GM19328 (cell line): ENCODE results near the gene TSEN34.
"Not testable (repeated sequence)": the region's sequence is repeated elsewhere in the genome, so short reads cannot be mapped to it uniquely, and the experiment has no call there.

Source experiments
- ATAC-seq: cut with Tn5 transposase; IDR thresholded peaks from one replicate; pipeline ENCODE4 v1.9.1; 2021; ENCODE audit warnings: mild to moderate bottlenecking, moderate library complexity; ENCODE audit not compliant: unreplicated experiment

TSEN34 gene

DNA sequence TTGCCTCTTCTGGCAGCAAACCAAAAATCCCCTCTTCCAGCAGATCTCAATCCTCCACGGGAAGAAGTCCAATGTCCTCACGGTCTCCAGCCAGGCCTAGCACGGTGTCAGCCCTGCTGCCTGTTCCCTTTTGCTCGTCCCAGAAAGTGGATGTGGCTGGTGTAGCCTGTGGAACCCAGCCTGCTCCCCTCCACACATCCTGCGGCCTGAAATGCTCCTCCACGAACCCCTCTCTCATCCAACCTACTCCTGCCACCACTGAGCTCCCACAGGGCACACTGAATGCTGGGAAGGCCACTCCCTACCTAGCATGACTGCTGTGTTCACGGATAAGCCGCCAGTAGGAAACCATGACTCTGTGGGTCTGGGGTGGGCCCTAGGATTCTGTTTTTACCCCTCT lies 4.8 kb upstream of the TSEN34 start:
- ATAC-seq, result no peak

DNA sequence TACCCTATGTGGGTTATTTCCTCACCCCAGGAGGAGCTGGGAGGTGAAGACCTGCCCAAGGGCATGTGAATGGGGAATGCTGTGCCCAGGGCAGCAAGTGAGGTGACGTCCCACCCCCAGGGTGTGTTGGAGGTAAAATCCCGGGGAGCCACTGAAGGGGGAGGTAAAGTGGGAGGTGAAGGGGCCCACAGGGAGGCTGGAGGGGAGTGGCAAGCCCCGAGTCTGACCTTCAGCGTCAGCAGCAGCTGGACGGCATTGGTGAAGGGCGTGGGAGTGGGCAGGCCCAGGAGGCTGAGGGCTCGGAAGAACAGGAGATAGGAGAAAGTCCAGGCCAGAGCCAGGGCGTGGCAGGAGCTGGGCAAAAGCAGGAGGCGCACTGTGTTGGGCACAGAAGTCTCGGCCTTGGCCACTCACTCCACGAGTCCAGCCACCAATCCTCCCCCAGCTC lies 4.2 kb upstream of the TSEN34 start:
- no peak for ATAC-seq

DNA sequence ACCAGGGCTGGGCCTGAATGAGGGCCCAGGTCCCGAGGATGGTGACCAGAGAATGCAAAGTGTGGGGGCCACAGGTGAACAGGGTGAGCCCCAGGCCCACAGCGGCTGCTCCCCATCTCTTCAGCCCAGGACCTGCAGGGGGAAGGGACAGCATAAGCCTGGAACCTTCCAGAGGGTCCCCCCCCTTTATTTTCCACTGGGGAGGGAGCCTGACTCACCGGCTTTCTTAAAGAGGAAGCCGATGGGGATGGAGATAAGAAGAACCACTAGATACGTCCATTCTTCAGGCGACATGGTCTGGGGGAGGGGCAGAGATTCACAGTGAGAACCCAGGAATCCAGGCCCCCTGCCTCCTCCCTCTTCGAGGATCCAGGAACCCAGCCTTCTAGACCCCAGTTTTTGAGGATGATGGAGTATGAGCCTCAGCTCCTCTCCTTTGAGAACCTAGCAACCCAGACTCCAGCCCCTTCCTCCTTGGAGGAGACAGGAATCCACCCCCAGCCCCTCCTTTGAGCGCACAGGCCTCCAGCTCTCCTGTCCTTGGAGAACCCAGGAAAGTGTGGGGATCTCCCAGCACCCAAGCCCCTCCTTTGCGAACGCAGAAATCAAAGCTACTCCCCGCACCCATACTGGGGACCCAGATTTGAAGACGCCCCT lies 2.8 kb upstream of the TSEN34 start:
- no peak for ATAC-seq

DNA sequence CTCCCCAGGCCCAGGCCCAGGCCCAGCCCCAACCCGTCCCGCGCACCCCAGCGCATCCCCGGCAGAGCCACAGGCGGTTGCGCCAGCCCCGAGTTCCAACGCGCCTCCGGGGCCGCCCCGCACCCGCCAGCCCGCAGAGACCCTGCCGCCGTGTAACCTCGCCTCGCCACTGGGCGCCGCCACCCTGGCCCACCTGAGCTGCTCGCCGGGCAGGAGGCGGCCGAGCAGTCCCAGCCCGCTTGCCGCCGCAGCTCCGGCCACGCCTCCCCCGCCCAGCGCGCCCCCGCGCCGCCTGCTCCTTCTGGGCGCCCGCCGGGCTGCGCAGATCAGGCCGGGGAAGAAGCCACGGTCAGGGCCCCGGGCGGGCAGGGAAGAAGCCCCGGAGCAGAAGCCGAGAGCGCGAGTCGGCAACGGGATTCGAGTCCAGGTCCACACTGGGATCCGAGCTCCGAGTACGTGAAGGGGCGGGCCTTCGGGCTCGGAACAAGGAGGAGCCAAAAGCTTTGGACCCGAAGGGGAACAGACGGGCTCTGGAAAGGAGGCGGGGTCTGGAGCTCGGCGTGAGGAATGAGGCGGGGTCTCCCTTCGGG lies 1.9 kb upstream of the TSEN34 start, which contains the start of gene MBOAT7:
TSS of gene MBOAT7 (minus strand) at position 436 of the 590 bp plus-strand sequence. CDS start 1,072 bp downstream, outside the sequence.
- peak; percentile 15 for ATAC-seq

DNA sequence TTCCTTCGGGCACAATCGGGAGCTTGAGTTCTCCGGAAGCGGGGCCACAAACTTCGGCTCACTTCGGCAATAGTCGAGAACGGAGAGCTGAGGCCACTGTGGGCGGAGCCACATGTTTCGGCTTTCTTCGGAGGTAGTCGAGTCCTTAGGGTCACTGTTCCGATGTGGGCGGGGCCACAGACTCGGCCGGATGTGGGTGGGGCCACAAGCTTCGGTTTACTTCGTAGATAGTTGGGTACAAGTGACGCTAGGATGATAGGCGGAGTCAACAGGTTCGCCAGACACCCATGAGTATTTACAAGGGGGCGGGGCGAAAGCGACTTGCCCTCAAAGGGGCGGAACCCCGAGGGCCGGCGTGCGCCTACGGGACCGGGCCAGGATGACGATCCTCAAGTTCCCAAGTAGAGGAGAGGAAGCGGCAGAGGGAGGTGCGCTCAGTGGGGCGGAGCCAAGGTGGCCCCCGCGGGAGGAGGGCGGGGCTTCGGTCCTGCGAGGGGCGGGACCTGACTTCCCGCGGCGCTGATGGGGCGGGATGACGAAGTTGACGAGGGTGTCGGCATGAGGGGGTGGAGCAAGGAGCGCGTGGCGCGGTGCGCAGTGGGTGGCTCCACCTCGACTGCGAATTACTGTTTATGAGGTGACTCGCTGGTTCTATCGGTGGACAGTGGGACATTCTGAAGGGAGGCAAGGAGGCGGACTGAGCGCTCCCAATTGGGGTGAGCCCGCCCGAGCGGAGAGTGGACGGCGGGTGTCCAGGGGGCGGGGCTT lies 1.2 kb upstream of the TSEN34 start:
- ATAC-seq, result peak; percentile 45

DNA sequence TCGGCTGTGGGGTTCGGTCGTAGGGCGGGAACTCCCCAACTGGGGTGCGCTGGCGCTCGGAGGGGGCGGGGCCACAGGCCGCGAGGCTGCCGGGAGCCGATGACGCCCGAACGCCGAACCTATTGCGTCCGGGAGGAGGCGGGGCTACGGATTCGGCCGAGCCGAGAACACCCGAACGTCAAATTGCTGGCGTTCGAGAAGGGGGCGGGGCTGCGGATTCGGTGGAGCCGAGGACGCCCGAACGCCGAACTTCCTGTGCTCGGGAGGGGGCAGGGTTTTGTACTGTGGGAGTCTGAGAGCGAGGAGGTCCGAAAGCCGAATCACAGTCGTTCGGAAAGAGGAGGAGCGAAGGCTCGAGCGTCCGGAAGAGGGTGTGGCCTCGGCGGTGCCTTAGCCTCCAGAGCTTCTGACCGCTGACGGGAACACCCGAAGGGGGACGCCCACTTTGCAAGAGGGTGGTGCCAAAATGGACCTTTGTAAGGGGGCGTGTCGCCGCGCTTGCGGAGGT lies 551 bp upstream of the TSEN34 start:
- peak; percentile 44 for ATAC-seq

DNA sequence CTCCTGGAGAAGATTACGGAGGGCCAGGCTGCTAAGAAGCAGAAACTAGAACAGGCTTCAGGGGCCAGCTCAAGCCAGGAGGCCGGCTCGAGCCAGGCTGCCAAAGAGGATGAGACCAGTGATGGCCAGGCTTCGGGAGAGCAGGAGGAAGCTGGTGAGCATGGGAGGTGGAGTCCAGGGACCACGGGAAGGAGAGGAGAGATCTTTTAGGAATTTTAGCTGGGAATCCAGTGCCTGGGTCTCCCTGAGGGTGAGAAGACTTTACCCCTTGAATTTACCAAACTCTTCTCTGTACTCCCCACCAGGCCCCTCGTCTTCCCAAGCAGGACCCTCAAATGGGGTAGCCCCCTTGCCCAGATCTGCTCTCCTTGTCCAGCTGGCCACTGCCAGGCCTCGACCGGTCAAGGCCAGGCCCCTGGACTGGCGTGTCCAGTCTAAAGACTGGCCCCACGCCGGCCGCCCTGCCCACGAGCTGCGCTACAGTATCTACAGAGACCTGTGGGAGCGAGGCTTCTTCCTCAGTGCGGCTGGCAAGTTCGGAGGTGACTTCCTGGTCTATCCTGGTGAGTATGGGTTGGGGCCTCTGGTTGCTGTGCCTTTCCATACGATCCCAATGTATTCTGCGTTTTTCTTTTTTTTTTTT lies 824 bp downstream of the TSEN34 start:
- no peak for ATAC-seq

DNA sequence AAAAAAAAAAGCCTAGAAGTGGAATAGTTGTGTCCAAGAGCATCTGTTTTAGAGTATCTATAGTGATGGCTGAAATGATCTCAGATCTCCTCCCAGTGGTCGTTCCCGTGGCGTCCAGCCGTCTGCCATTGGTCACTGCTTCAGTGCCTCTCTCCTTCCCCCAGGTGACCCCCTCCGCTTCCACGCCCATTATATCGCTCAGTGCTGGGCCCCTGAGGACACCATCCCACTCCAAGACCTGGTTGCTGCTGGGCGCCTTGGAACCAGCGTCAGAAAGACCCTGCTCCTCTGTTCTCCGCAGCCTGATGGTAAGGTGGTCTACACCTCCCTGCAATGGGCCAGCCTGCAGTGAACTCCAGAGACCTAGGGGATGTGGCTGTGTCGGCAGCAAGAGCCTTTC lies 1.9 kb downstream of the TSEN34 start:
- ATAC-seq, result no peak

DNA sequence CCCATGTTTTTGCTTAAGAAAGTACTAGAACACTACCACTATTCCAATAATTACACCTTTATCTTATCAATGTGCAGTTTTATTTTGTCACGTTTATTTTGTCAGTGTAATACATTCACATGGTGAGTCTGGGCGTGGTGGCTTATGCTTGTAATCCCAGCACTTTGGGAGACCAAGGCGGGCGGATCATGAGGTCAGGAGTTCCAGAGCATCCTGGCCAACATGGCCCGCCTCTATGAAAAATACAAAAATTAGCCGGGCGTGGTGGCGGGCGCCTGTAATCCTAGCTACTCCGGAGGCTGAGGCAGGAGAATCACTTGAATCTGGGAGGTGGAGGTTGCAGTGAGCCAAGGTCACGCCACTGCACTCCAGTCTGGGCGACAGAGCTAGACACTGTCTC lies 3.4 kb downstream of the TSEN34 start:
- ATAC-seq, result not testable (repeated sequence)

DNA sequence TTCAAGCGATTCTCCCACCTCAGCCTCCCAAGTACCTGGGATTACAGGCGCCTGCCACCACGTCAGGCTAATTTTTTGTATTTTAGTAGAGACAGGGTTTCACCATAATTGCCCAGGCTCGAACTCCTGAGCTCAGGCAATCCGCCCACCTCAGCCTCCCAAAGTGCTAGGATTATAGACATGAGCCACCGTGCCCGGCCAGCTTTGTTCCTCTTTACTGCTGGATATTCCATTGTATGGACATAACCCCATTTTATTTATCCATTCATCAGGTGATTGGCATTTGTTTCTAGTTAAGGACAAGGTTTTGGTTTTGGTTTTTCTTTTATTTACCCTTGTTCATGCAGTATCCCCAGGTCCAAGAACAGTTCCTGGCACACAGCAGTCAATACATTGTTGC lies 5.4 kb downstream of the TSEN34 start:
- ATAC-seq, result no peak

DNA sequence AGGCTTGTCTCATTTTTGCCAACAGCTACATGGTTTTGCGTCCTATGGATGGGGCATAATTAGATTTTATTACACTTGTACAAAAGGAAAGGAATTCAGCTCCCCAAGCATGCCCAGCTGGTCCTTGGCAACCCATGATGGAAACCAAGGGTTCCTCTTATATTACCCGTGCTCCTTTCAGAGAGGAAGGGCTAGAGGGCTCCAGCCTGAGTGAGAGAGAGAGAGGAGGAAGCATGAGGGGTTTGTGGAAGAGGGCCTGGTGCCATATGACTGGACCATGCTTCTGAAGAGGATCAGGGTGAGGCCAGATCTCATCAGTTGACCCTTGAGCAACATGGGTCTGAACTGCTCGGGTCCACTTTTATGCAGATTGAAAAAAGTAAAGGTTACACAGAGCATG lies 6.0 kb downstream of the TSEN34 start:
- no peak for ATAC-seq

DNA sequence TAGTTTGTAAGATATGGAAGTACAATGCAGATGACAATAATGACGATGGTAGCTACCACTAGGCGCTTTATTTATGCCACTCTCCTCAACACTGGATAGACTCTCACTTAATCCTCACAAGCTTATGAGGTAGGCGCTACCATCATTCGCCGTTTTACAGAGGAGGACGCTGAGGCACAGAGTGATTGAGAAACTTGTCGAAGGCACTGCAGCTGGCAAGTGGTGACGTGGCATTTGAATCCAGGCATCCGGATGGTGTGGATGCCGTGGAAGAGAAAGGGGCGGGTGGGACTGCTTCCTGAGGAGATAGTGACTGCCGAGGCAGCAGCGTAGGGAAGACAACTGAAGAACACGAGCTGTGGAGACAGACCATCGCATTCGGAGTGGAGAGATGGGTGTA lies 8.3 kb downstream of the TSEN34 start:
- ATAC-seq, result no peak

DNA sequence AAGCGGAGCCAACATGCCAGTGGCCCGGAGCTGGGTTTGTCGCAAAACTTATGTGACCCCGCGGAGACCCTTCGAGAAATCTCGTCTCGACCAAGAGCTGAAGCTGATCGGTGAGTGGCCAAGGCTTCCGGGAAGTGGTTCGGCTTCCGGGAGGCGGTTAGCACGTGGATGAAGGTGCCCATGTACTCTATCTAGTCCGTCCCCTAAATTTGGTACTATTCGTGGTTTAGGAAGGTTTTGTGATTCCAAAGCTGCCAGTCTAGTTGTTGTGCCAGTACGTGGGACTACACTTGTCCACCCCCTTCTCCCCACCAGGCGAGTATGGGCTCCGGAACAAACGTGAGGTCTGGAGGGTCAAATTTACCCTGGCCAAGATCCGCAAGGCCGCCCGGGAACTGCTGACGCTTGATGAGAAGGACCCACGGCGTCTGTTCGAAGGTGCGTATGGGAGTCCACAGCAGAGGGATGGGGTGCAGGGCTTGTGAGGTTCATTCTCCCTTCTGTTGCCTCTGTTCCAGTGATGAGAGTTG lies 10.1 kb downstream of the TSEN34 start:
- ATAC-seq, result no peak

DNA sequence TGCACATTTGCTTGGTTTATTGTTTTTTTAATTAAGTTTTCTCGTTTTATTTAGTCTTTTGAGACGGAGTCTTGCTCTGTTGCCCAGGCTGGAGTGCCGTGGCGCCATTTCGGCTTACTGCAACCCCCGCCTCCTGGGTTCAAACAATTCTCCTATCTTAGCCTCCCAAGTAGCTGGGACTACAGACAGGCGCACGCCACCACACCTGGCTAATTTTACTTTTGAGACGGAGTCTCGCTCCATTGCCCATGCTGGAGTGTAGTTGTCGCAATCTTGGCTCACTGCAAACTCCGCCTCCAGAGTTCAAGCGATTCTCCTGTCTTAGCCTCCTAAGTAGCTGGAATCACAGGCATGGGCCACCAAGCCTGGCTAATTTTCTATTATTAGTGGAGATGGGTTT lies 10.9 kb downstream of the TSEN34 start:
- ATAC-seq, result no peak

DNA sequence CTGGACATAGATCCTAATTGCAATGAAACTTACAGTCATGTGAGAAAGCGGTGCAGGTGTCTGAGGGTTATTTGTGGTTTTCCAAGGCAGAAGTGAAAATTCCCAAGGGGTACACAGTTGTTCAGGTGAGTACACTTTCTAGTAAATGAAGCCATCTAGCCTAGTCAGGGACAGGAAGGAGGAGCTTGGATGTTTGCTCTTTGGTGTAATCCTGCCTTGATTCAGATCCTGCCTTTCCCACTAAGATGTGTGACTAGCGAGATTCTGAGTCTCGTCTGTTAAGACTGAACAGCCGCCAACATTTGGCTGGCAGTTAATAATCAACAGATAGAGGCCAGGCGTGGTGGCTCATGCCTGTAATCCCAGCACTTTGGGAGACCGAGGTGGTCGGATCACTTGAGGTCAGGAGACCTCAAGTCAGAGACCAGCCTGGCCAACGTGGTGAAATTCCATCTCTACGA lies 12.1 kb downstream of the TSEN34 start:
- ATAC-seq, result no peak

DNA sequence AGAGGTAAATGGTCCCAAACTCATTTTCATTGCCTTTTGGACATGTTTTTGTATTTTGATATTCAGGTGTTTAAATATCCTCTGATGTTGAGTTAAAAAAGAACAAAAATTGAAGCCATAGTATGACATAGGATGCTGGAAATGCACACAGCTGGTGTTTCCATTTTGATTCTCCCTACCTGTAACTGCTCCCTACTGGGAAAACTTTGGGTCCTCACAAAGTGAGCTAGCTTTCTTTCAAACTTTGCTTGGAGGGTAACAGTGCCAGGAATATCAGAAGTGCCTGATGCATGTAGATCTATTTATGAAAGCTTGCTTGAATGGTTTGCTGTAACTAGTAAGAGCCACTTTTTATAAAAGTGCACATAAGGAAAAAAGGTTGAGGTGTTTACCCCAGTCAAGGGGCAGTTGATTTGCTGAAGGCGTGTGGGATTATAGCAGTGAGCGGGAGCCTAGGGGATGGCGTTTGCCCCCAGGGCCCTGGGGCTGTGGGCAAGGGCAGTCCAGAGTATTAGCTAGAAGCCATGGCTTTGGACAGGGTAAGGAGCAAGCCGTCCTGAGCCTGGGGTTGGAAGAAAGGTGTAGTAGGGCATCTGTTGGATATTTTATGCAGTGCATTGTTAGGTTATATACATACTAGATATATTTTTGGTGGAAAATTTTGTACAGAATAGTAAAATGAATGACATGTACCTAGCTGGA lies 13.8 kb downstream of the TSEN34 start:
- no peak for ATAC-seq

DNA sequence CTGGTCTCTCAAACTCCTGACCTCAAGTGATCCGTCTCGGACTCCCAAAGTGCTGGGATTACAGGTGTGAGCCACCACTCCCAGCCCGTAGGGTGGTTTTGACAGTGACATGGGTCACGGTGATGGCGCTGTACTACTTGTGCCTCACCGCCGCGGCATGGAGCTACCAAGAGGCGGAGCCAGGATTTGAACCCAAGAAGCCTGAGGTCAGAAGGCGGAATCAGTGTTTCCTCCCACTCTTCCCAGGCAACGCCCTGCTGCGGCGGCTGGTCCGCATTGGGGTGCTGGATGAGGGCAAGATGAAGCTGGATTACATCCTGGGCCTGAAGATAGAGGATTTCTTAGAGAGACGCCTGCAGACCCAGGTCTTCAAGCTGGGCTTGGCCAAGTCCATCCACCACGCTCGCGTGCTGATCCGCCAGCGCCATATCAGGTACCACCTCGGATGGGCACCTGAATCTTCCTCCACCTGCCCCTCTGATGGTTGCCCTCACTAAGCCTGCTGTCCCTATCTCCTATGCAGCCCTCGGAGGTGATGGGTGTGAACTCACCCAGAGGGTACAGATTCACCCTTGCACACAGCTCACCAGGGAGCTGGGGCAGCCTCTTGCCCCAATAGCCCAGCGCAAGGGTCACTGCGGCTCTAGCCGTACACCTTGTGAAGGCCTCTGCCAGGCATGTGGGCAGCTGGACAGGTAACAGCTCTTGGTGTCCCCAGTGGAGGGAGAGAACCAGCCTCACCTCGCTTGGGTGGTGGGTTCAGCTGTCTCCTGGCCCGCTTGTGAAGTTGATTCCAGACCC lies 15.1 kb downstream of the TSEN34 start:
- ATAC-seq, result no peak

DNA sequence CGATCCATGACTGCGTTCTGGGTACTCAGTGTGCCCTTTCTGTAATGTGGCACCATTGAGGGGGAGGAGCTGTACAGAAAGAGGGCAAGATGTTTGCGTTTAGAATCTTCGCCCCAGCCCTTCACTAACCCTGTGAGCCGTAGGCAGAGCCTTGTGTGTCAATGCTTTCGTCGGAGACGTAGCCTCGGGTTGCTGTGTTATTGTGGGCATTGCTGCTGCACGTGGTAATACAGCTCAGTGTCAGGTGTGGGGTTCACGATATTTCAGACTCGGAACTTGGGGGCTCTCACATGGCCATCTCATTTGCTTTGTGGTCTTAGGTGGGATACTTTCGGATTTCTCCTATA lies 15.7 kb downstream of the TSEN34 start:
- no peak for ATAC-seq

DNA sequence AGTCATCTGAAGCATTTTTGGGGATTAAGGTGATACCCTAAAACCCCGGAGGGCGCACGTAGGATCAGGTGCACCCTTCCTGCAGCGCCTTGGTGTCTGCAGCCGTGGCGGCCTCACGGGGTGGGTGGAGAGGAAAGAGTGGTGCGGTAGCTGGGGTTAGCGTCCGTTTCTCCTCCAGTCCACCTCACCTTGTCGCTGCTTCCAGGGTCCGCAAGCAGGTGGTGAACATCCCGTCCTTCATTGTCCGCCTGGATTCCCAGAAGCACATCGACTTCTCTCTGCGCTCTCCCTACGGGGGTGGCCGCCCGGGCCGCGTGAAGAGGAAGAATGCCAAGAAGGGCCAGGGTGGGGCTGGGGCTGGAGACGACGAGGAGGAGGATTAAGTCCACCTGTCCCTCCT lies 16.1 kb downstream of the TSEN34 start:
- not testable (repeated sequence) for ATAC-seq

DNA sequence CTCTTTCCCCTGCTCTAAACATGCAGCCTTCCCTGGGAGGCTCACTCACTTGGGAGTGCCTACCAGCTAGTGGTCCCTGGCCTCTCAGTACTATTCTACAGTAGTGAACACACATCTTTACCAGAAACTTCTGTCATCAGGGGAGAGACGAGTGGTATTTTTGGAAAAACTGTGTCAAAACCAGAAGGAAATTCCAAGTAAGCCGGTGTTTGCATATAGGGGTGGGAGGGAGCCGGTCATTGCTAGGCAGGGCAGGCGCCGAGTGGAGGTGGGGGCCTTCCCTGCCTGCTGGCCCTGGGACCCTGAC lies 16.5 kb downstream of the TSEN34 start:
- ATAC-seq, result no peak
